Adrenal gland (tissue), 12 donors: ENCODE measurements around the gene PLAC1. TPM values are rescaled to one million over a fixed set of nuclear protein-coding genes. Genes with fewer than 3 reads are reported as not detected.

Experiments used
- DNase-seq, 7 donors: peaks; one replicate each; pipeline ENCODE4 v3.0.0-alpha.2; 2019 to 2020
- H3K27ac ChIP-seq, 5 donors: fragments of 200-600 bp; sonication (generic) in 4 of 5; 1 replicate in 3 of 5; 2 replicates in 2 of 5; pipeline versions ENCODE4 v1.5.1 to v1.8.0; 2016 to 2020; ENCODE audit warnings: mild to moderate bottlenecking in 1 of 5
- H3K27me3 ChIP-seq: fragments of 200-600 bp; 2 replicates; pipeline ENCODE4 v1.8.0; 2021
- H3K36me3 ChIP-seq, 2 donors: fragments of 200-600 bp; replicated peaks in 1 of 2; 1 replicate in 1 of 2; 2 replicates in 1 of 2; pipeline versions ENCODE4 v1.5.1 to v1.8.0; 2018 to 2022
- H3K4me1 ChIP-seq, 2 donors: fragments of 200-600 bp; replicated peaks in 1 of 2; 1 replicate in 1 of 2; 2 replicates in 1 of 2; pipeline versions ENCODE4 v1.5.1 to v1.8.0; 2018 to 2021
- H3K4me3 ChIP-seq, 4 donors: fragments of 200-600 bp; sonication (generic) in 3 of 4; one replicate each; pipeline ENCODE4 v1.5.1; 2016 to 2018
- H3K9me3 ChIP-seq, 3 donors: fragments of 200-600 bp; sonication (generic) in 1 of 3; replicated peaks in 1 of 3; 1 replicate in 2 of 3; 2 replicates in 1 of 3; pipeline versions ENCODE4 v1.5.1 to v1.8.0; 2016 to 2021
- POLR2A ChIP-seq, 2 donors: fragments of 450-650 bp; IDR thresholded peaks; one replicate each; pipeline ENCODE4 v1.6.1; 2017; ENCODE audit warnings: antibody characterized with exemption in 2 of 2, mild to moderate bottlenecking in 2 of 2, moderate library complexity in 1 of 2
- WGBS, 4 donors: extraction: QIAGEN DNeasy Blood & Tissue Kit in 2 of 4; methylation state at CpG; one replicate each; pipeline versions ENCODE4 v1.1.5 to v1.1.7; 2013 to 2017; 5-methylcytosine and 5-hydroxymethylcytosine counted together
- intact Hi-C, 2 donors: fragments of 100-400 bp; cut with DNase I; formaldehyde crosslinking; loops; one replicate each; pipeline versions ENCODE4 v1.14.1 to v1.15.0; 2022 to 2023
- polyA plus RNA-seq, 3 donors: library from polyadenylated mRNA; stranded (reverse); fragments of 200-250 nt in 2 of 3; fragments of 350-450 nt in 1 of 3; fragmentation: Illumina TruSeq in 1 of 3; extraction: RNeasy Lipid Tissue Mini Kit (QIAGEN cat#74804) in 1 of 3; gene quantifications; one replicate each; pipeline ENCODE4 v1.2.3, GENCODE V29; 2013 to 2014
- total RNA-seq, 9 donors: library from RNA; depleted of rRNA in 4 of 9; stranded (reverse); fragments of >200 nt in 4 of 9; fragments of 120-200 nt in 1 of 9; fragmentation: NEBNext Ultra II Directional in 1 of 9; extraction: Animal tissue kit (Norgen Biotek cat#: 25700) in 1 of 9; gene quantifications; one replicate each; pipeline versions ENCODE4 v1.1.0 to v1.2.4, GENCODE V29; 2013 to 2023
- TF ChIP-seq, protein P1 (sequence below), 6 experiments: fragments of 450-650 bp in 4 of 6; fragments of 200-600 bp in 2 of 6; sonication (generic) in 1 of 6; IDR thresholded peaks; 1 replicate in 5 of 6; 2 replicates in 1 of 6; pipeline versions ENCODE4 v1.5.1 to v1.8.0; 2016 to 2021; ENCODE audit warnings: antibody characterized with exemption in 6 of 6, mild to moderate bottlenecking in 2 of 6, moderate library complexity in 1 of 6
- donor health status: healthy with polysubstance abuse.
- donor health status: Bipolar disorder and iron deficiency.
- donor health status: DM: yes; HTN: yes; CAD: no.
- donor health status: DM: no; HTN: no; CAD: no.
- donor health status: DM: no; HTN: no; CAD: no.
- donor health status: DM: yes; HTN: yes; CAD: no.

PLAC1 gene
- total and polyA plus RNA-seq, 12 donors, result 58.0 TPM; not detected in 11

DNA sequence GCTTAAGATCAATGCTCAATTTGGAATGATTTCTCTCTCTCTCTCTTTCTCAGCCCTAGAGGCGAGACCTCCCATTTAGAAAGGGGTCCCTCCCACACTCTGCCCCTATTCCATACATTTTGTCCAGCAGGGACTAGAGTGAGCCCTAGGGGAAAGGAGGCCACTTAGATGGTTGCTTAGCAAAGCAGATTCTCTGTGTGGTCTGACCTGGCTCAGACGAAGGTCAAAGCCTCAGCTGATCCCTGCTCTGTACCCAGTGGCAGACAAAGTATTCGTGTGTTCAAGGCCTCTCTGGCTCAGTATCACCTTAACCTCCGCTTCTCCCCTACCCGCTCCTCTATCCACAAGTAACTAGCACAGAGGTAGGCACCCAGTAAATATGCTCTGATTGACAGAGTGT, 120.0 kb downstream of the PLAC1 start:
- Histone ChIP-seq H3K27ac (peak overlapping the region in 1 of 5 donors; percentile 52), H3K4me1 (peaks cover 0 to 7% of the 10 kb centered on the region in 2 donors), H3K4me3 (no peak overlapping the region), H3K27me3 (peaks cover 5% of the 10 kb centered on the region), H3K9me3 (no peaks in the 10 kb centered on the region), H3K36me3 (no peaks in the 10 kb centered on the region)
- WGBS, 4 donors, result 29 to 55% (median 48%) methylated on average over 4 to 5 of the region's 5 CpGs
- DNase-seq, result no peak
- TF ChIP-seq, protein P1, sequence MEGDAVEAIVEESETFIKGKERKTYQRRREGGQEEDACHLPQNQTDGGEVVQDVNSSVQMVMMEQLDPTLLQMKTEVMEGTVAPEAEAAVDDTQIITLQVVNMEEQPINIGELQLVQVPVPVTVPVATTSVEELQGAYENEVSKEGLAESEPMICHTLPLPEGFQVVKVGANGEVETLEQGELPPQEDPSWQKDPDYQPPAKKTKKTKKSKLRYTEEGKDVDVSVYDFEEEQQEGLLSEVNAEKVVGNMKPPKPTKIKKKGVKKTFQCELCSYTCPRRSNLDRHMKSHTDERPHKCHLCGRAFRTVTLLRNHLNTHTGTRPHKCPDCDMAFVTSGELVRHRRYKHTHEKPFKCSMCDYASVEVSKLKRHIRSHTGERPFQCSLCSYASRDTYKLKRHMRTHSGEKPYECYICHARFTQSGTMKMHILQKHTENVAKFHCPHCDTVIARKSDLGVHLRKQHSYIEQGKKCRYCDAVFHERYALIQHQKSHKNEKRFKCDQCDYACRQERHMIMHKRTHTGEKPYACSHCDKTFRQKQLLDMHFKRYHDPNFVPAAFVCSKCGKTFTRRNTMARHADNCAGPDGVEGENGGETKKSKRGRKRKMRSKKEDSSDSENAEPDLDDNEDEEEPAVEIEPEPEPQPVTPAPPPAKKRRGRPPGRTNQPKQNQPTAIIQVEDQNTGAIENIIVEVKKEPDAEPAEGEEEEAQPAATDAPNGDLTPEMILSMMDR (IDR thresholded peaks at IDR 0.05), result no peak
- no peak for TF ChIP-seq POLR2A (IDR thresholded peaks at IDR 0.05)
- intact Hi-C loops, result no loop called here

DNA sequence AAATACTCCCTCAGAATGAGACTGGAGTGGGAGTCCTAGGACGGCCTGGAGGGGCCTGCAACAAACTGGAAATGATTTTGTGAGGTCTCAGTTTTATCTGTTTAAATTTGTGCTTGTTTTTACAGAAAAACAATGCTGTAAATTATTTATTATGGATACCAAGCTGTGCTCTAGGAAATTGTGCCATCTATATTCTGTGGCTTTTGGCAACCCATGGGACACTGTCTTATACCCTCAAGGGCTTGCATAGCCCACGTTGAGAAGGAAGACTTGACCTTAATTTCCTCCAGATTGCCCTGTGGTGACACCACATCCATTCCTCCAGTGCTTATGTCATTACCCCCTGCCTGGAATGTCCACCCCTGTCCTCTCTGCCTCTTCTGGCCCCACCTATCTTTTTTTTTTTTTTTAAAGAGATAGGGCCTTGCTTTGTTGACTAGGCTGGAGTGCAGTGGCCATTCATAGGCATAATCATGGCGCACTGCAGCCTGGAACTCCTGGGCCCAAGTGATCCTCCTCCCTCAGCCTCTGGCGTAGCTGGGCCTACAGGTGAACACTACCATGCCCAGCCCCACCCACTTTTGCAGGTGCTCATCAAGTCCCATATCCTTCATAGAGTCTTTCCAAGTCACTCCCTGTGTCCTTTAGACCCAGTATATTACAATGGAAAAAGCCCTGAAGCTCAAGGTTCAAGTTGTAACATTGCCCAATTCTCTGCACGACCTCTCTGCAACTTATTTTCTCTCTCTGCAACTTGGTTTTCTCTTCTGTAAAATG, 120.9 kb downstream of the PLAC1 start:
- Histone ChIP-seq H3K27me3 (no peaks in the 10 kb centered on the region), H3K9me3 (no peaks in the 10 kb centered on the region), H3K36me3 (no peaks in the 10 kb centered on the region), H3K4me3 (no peak overlapping the region), H3K27ac (peak overlapping the region in 2 of 5 donors; percentile 6 to 67), H3K4me1 (no peaks in the 10 kb centered on the region)
- intact Hi-C loops, result no loop called here
- peak in 2 of 7 donors; percentile 26 to 31 for DNase-seq
- WGBS, 4 donors, result 49 to 59% (median 54%) methylated on average over 5 of the region's 5 CpGs
- TF ChIP-seq, protein P1 (IDR thresholded peaks at IDR 0.05), result no peak

DNA sequence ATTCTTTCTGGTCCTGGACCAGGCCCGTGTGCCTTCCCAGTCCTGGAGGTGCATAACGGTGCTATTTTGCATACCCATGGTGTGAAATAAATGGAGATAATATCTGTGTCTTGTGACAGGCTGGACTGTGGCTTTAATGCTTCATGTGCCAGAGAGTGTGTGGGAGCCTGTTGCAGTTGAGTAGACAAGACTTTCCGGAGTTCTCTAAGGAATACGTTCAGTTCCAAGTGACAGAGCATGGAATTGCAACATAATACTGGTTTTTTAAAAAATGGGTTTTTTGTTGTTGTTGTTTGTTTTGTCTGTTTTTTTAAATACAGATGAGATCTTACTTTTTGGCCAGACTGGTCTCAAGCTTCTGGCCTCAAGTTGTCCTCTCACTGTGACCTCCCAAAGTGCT, 124.3 kb downstream of the PLAC1 start:
- H3K4me1 ChIP-seq, result no peaks in the 10 kb centered on the region
- 65 to 71% (median 70%) methylated on average over 4 of the region's 4 CpGs for WGBS, 4 donors
- intact Hi-C loops, result no loop called here
- no peak overlapping the region for H3K4me3 ChIP-seq
- no peaks in the 10 kb centered on the region for H3K9me3 ChIP-seq
- no peak for DNase-seq
- TF ChIP-seq POLR2A (IDR thresholded peaks at IDR 0.05), result no peak
- TF ChIP-seq, protein P1 (IDR thresholded peaks at IDR 0.05), result no peak
- no peak overlapping the region for H3K27ac ChIP-seq
- H3K27me3 ChIP-seq, result no peaks in the 10 kb centered on the region
- no peaks in the 10 kb centered on the region for H3K36me3 ChIP-seq

DNA sequence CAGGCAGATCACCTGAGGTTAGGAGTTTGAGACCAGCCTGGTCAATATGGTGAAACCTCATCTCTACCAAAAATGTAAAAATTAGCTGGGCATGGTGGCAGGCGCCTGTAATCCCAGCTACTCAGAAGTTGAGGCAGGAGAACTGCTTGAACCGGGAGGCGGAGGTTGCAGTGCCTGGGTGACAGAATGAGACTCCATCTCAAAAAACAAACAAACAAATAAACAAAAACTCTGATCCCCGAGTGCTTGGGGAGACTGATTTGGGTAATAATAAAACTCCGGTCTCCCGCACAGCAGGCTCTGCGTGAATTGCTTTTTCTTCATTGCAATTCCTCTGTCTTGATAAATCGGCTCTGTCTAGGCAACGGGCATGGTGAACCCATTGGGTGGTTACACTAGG, 124.9 kb downstream of the PLAC1 start:
- Histone ChIP-seq H3K4me3 (no peak overlapping the region), H3K27me3 (no peaks in the 10 kb centered on the region), H3K4me1 (no peaks in the 10 kb centered on the region), H3K36me3 (no peaks in the 10 kb centered on the region), H3K27ac (no peak overlapping the region), H3K9me3 (no peaks in the 10 kb centered on the region)
- 75 to 91% (median 83%) methylated on average over 8 to 9 of the region's 9 CpGs for WGBS, 4 donors
- TF ChIP-seq POLR2A (IDR thresholded peaks at IDR 0.05), result no peak
- TF ChIP-seq, protein P1 (IDR thresholded peaks at IDR 0.05), result no peak
- no peak for DNase-seq
- intact Hi-C loops, result no loop called here
